Uterus (tissue), 4 donors: ENCODE measurements around the gene DMC1. TPM values are rescaled to one million over a fixed set of nuclear protein-coding genes. Genes with fewer than 3 reads are reported as not detected.

Experiments used
- DNase-seq, 2 donors: peaks; one replicate each; pipeline ENCODE4 v3.0.0-alpha.2; 2019 to 2020
- H3K27ac ChIP-seq, 2 donors: fragments of 200-600 bp; sonication (generic); 1 replicate in 1 of 2; 2 replicates in 1 of 2; pipeline ENCODE4 v1.5.1; 2016 to 2018
- H3K27me3 ChIP-seq, 2 donors: fragments of 200-600 bp; sonication (generic); one replicate each; pipeline ENCODE4 v1.5.1; 2018 to 2019; ENCODE audit warnings: control low read depth in 1 of 2
- H3K36me3 ChIP-seq, 2 donors: fragments of 200-600 bp; sonication (generic); one replicate each; pipeline ENCODE4 v1.5.1; 2019; ENCODE audit warnings: control low read depth in 1 of 2
- H3K4me1 ChIP-seq, 2 donors: fragments of 200-600 bp; sonication (generic); one replicate each; pipeline ENCODE4 v1.5.1; 2018 to 2019; ENCODE audit warnings: control low read depth in 1 of 2
- H3K4me3 ChIP-seq, 2 donors: fragments of 200-600 bp; sonication (generic); 1 replicate in 1 of 2; 2 replicates in 1 of 2; pipeline ENCODE4 v1.5.1; 2018 to 2019; ENCODE audit warnings: mild to moderate bottlenecking in 1 of 2
- H3K9me3 ChIP-seq, 2 donors: fragments of 200-600 bp; sonication (generic); one replicate each; pipeline ENCODE4 v1.5.1; 2019; ENCODE audit warnings: control low read depth in 1 of 2
- POLR2A ChIP-seq, 2 donors: fragments of 450-650 bp; IDR thresholded peaks; one replicate each; pipeline ENCODE4 v1.6.1; 2016; ENCODE audit warnings: antibody characterized with exemption in 2 of 2, mild to moderate bottlenecking in 1 of 2, moderate library complexity in 1 of 2
- intact Hi-C: fragments of 100-400 bp; cut with DNase I; formaldehyde crosslinking; loops from one replicate; pipeline ENCODE4 v1.15.1; 2023; ENCODE audit warnings: low total_unique reads
- total RNA-seq, 4 donors: library from RNA; depleted of rRNA in 3 of 4; stranded (reverse); fragments of >200 nt in 3 of 4; gene quantifications; one replicate each; pipeline versions ENCODE4 v1.1.0 to v1.2.4, GENCODE V29; 2014 to 2023
- TF ChIP-seq, protein P1 (sequence below), 4 experiments: fragments of 200-600 bp in 2 of 4; fragments of 450-650 bp in 2 of 4; sonication (generic) in 2 of 4; IDR thresholded peaks; one replicate each; pipeline ENCODE4 v1.5.1; 2016 to 2019; ENCODE audit warnings: antibody characterized with exemption in 4 of 4, mild to moderate bottlenecking in 2 of 4, moderate library complexity in 1 of 4
- donor health status: DM: yes; HTN: yes; CAD: no.

Gene DMC1
- total RNA-seq, 4 donors from 2014 or later, result 0.26 to 8.4 (median 5.2) TPM; not detected in 1

DNA sequence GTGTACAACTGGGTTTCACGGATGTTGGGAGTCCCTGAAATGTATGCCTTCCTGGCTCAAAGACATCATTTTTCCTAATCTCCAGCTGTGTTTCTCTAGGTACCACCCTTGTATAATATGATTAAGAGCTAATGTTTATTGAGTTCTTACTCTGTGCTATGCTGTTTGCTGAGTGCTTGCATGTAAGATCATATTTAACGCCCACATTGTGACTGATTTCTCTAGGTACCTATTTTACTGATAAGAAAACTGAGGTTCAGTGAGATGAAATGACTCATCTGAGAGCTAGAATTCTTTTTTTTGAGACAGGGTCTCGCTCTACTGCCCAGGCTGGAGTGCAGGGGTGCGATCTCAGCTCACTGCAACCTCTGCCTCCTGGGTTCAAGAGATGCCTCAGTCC lies 43.6 kb upstream of the DMC1 start:
- intact Hi-C loops, result no loop called here
- DNase-seq, result no peak
- no peaks in the 10 kb centered on the region for H3K36me3 ChIP-seq
- H3K4me1 ChIP-seq, result no peaks in the 10 kb centered on the region
- H3K27me3 ChIP-seq, result no peaks in the 10 kb centered on the region
- no peak overlapping the region for H3K4me3 ChIP-seq
- TF ChIP-seq, protein P1, sequence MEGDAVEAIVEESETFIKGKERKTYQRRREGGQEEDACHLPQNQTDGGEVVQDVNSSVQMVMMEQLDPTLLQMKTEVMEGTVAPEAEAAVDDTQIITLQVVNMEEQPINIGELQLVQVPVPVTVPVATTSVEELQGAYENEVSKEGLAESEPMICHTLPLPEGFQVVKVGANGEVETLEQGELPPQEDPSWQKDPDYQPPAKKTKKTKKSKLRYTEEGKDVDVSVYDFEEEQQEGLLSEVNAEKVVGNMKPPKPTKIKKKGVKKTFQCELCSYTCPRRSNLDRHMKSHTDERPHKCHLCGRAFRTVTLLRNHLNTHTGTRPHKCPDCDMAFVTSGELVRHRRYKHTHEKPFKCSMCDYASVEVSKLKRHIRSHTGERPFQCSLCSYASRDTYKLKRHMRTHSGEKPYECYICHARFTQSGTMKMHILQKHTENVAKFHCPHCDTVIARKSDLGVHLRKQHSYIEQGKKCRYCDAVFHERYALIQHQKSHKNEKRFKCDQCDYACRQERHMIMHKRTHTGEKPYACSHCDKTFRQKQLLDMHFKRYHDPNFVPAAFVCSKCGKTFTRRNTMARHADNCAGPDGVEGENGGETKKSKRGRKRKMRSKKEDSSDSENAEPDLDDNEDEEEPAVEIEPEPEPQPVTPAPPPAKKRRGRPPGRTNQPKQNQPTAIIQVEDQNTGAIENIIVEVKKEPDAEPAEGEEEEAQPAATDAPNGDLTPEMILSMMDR (IDR thresholded peaks at IDR 0.05), result no peak
- no peak for TF ChIP-seq POLR2A (IDR thresholded peaks at IDR 0.05)
- no peak overlapping the region for H3K27ac ChIP-seq
- H3K9me3 ChIP-seq, result no peaks in the 10 kb centered on the region

DNA sequence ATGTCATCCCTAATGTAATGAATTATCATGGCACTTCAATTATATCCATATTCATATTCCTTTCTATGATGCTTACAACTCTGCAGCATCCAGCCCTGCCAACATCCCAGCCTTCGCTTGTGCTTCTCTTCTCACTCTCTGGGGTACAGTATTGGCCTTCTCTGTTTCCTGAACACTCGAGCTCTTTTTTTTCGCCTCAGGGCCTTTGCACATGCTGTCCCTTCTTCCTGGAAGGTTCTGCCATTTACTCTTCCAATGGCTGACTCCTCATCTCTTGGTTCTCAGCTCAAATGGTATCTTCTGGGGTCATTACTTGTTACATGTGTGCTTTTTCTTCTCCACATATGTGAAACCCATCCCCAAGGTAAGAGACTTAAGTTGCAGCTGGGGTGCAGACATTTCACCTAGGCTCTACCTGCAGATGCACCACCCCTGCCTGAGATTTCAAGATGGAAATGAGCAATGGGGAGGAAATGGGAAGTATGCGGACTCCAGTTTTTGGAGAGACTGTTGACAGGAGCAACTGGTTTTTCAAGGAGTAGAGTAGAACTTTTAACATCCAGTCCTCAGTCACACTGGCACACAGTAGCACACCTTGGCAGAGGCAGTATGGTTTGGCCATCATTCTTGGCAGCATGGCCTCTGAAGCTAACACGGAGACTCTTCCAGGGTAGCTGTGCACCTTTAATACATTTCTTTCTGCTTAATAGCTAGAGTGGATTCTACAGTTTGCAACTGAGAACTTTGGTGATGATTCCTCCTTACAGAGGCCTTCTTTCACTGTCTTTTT lies 42.4 kb upstream of the DMC1 start:
- TF ChIP-seq, protein P1 (IDR thresholded peaks at IDR 0.05), result no peak
- no peak for TF ChIP-seq POLR2A (IDR thresholded peaks at IDR 0.05)
- no peaks in the 10 kb centered on the region for H3K27me3 ChIP-seq
- no peaks in the 10 kb centered on the region for H3K36me3 ChIP-seq
- no peak for DNase-seq
- H3K27ac ChIP-seq, result no peak overlapping the region
- H3K4me1 ChIP-seq, result no peaks in the 10 kb centered on the region
- no peak overlapping the region for H3K4me3 ChIP-seq
- intact Hi-C loops, result no loop called here
- no peaks in the 10 kb centered on the region for H3K9me3 ChIP-seq

DNA sequence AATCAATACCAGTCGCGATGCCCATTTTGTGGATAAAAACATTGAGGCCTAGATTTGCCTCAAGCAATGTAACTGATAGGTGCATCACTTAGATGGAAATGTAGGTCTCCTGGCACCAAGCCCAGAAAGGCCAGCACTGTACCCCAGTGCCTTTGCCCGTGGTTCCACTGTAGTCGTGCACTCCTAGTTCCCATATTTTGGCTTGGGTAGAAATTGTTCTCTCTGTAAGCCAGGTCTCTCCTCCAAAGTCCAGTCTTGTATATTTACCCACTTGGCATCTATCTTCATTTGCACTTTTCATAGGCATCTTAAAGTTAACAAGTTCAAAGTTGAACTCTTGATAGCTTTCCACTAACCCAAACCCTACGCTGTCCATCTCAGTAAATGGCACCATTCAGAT lies 41.6 kb upstream of the DMC1 start:
- Histone ChIP-seq H3K36me3 (no peaks in the 10 kb centered on the region), H3K4me3 (no peak overlapping the region), H3K4me1 (no peaks in the 10 kb centered on the region), H3K27me3 (no peaks in the 10 kb centered on the region), H3K27ac (no peak overlapping the region), H3K9me3 (no peaks in the 10 kb centered on the region)
- intact Hi-C loops, result no loop called here
- TF ChIP-seq POLR2A (IDR thresholded peaks at IDR 0.05), result no peak
- TF ChIP-seq, protein P1 (IDR thresholded peaks at IDR 0.05), result no peak
- no peak for DNase-seq

DNA sequence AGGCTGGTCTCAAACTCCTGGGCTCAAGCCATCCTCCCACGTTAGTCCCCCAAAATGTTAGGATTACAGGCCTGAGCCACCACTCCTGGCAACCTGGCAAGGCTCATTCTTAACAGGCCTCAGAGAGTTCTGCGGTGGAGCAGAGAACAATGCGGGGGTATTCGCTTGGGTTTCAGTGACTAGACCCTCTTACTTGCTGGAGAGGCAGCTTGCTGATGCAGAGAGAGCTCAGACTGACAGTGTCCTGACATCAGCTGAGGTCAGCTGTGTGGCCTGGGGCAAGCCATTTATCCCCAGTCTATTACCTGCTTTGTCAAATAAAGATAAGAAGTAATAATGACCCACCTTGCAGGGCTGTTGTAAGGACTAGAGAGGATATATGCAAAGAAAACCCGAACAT lies 40.3 kb upstream of the DMC1 start:
- no peaks in the 10 kb centered on the region for H3K27me3 ChIP-seq
- H3K36me3 ChIP-seq, result no peaks in the 10 kb centered on the region
- DNase-seq, result no peak
- no peak overlapping the region for H3K27ac ChIP-seq
- intact Hi-C loops, result no loop called here
- no peak overlapping the region for H3K4me3 ChIP-seq
- H3K9me3 ChIP-seq, result no peaks in the 10 kb centered on the region
- TF ChIP-seq, protein P1 (IDR thresholded peaks at IDR 0.05), result no peak
- no peak for TF ChIP-seq POLR2A (IDR thresholded peaks at IDR 0.05)
- H3K4me1 ChIP-seq, result no peaks in the 10 kb centered on the region

DNA sequence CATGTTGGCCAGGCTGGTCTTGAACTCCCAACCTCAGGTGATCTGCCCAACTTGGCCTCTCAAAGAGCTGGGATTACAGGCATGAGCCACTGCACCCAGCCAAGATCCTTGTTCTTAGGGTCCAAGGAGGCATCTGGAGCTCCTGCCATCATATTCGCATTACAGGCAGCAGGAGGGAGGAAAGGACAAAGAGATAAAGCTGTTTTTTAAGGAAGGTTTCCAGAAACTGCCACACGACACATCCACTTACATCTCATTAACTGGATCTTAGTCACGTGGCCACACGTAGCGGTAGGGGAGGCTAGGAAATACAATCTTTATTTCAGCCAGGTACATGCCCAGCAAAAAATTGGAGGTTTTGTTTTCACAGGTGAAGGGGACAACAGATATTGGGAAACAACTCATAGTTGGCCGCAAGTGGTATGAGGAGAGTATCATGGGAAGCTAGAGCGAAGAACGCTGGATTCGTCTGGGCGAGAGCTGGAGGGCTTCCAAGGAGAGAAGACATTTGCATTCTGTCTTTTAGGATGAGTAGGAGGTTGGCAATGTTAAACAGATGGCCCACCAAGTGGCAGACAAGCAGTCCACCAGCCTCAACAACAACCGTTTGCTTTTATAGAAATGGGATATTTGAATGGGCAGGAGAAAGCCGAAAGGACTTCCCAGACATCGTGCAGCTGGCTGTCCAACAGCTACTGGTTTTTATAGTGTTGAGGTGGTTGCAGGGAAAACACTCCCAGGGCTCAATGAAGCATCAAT lies 39.2 kb upstream of the DMC1 start:
- intact Hi-C loops, result no loop called here
- H3K36me3 ChIP-seq, result no peaks in the 10 kb centered on the region
- H3K27me3 ChIP-seq, result no peaks in the 10 kb centered on the region
- DNase-seq, result no peak
- H3K9me3 ChIP-seq, result no peaks in the 10 kb centered on the region
- TF ChIP-seq POLR2A (IDR thresholded peaks at IDR 0.05), result no peak
- TF ChIP-seq, protein P1 (IDR thresholded peaks at IDR 0.05), result no peak
- H3K4me3 ChIP-seq, result no peak overlapping the region
- H3K27ac ChIP-seq, result no peak overlapping the region
- H3K4me1 ChIP-seq, result no peaks in the 10 kb centered on the region
